ENCODE measurements around the gene PLPPR4.
"Not testable (repeated sequence)": the region's sequence is repeated elsewhere in the genome, so short reads cannot be mapped to it uniquely, and the experiment has no call there.

The PLPPR4 gene

GRCh38 chr1:99247199-99247598, 17.1 kb upstream of the PLPPR4 start:
- Mint-ChIP-seq H3K27ac (no peak overlapping the region), H3K27me3 (peaks cover 7% of the 10 kb centered on the region), H3K4me1 (ENCODE audit: low read depth) (no peaks in the 10 kb centered on the region), H3K9me3 (ENCODE audit: low read depth) (no peaks in the 10 kb centered on the region), H3K4me3 (no peak overlapping the region), H3K36me3 (no peaks in the 10 kb centered on the region)

- H3K36me3 Mint-ChIP-seq: no peaks in the 10 kb centered on the region
- no peaks in the 10 kb centered on the region for H3K4me1 Mint-ChIP-seq (ENCODE audit: low read depth)
- H3K4me3 Mint-ChIP-seq: no peak overlapping the region
- peaks cover 3% of the 10 kb centered on the region for H3K27me3 Mint-ChIP-seq
- H3K9me3 Mint-ChIP-seq (ENCODE audit: low read depth): no peaks in the 10 kb centered on the region
- H3K27ac Mint-ChIP-seq: no peak overlapping the region
These were observed 13.6 kb upstream of the PLPPR4 start for GRCh38 chr1:99250728-99251127.

- H3K4me3 Mint-ChIP-seq: no peak overlapping the region
- H3K4me1 Mint-ChIP-seq (ENCODE audit: low read depth): no peaks in the 10 kb centered on the region
- H3K27ac Mint-ChIP-seq: no peak overlapping the region
- no peaks in the 10 kb centered on the region for H3K9me3 Mint-ChIP-seq (ENCODE audit: low read depth)
- H3K36me3 Mint-ChIP-seq: no peaks in the 10 kb centered on the region
- peaks cover 3% of the 10 kb centered on the region for H3K27me3 Mint-ChIP-seq
These were observed 13.0 kb upstream of the PLPPR4 start for GRCh38 chr1:99251308-99251707.

GRCh38 chr1:99252630-99253029, 11.7 kb upstream of the PLPPR4 start:
- Mint-ChIP-seq H3K27ac (no peak overlapping the region), H3K4me3 (no peak overlapping the region), H3K27me3 (peaks cover 3% of the 10 kb centered on the region), H3K36me3 (no peaks in the 10 kb centered on the region), H3K4me1 (ENCODE audit: low read depth) (no peaks in the 10 kb centered on the region), H3K9me3 (ENCODE audit: low read depth) (no peaks in the 10 kb centered on the region)

- H3K27me3 Mint-ChIP-seq: peaks cover 28% of the 10 kb centered on the region
- not testable (repeated sequence) for H3K4me1 Mint-ChIP-seq (ENCODE audit: low read depth); H3K36me3 Mint-ChIP-seq; H3K27ac Mint-ChIP-seq; H3K4me3 Mint-ChIP-seq; H3K9me3 Mint-ChIP-seq (ENCODE audit: low read depth)
These were observed 3.9 kb upstream of the PLPPR4 start for GRCh38 chr1:99260402-99260801.

GRCh38 chr1:99265124-99265523, 832 bp downstream of the PLPPR4 start:
- H3K9me3 Mint-ChIP-seq (ENCODE audit: low read depth): no peaks in the 10 kb centered on the region
- no peaks in the 10 kb centered on the region for H3K36me3 Mint-ChIP-seq
- H3K4me3 Mint-ChIP-seq: no peak overlapping the region
- H3K27me3 Mint-ChIP-seq: peaks cover 37% of the 10 kb centered on the region
- no peak overlapping the region for H3K27ac Mint-ChIP-seq
- peaks cover 6% of the 10 kb centered on the region for H3K4me1 Mint-ChIP-seq (ENCODE audit: low read depth)

- H3K27me3 Mint-ChIP-seq: peaks cover 33% of the 10 kb centered on the region
- H3K36me3 Mint-ChIP-seq: no peaks in the 10 kb centered on the region
- H3K4me3 Mint-ChIP-seq: no peak overlapping the region
- no peaks in the 10 kb centered on the region for H3K9me3 Mint-ChIP-seq (ENCODE audit: low read depth)
- H3K4me1 Mint-ChIP-seq (ENCODE audit: low read depth): peaks cover 6% of the 10 kb centered on the region
- H3K27ac Mint-ChIP-seq: no peak overlapping the region
These were observed 2.4 kb downstream of the PLPPR4 start for GRCh38 chr1:99266726-99267125.

- Mint-ChIP-seq H3K4me3 (no peak overlapping the region), H3K36me3 (no peaks in the 10 kb centered on the region), H3K9me3 (ENCODE audit: low read depth) (peaks cover 1% of the 10 kb centered on the region), H3K4me1 (ENCODE audit: low read depth) (peaks cover 6% of the 10 kb centered on the region), H3K27ac (no peak overlapping the region), H3K27me3 (peaks cover 25% of the 10 kb centered on the region)
These were observed 3.7 kb downstream of the PLPPR4 start for GRCh38 chr1:99268021-99268420.

- Mint-ChIP-seq H3K9me3 (ENCODE audit: low read depth) (peaks cover 5% of the 10 kb centered on the region), H3K27me3 (peaks cover 15% of the 10 kb centered on the region), H3K27ac (no peak overlapping the region), H3K4me1 (ENCODE audit: low read depth) (peaks cover 3% of the 10 kb centered on the region), H3K4me3 (no peak overlapping the region), H3K36me3 (no peaks in the 10 kb centered on the region)
These were observed 5.0 kb downstream of the PLPPR4 start for GRCh38 chr1:99269321-99269720.

GRCh38 chr1:99270646-99271045, 6.4 kb downstream of the PLPPR4 start:
- H3K4me3 Mint-ChIP-seq: no peak overlapping the region
- H3K9me3 Mint-ChIP-seq (ENCODE audit: low read depth): peaks cover 6% of the 10 kb centered on the region
- no peaks in the 10 kb centered on the region for H3K36me3 Mint-ChIP-seq
- peaks cover 6% of the 10 kb centered on the region for H3K27me3 Mint-ChIP-seq
- no peaks in the 10 kb centered on the region for H3K4me1 Mint-ChIP-seq (ENCODE audit: low read depth)
- no peak overlapping the region for H3K27ac Mint-ChIP-seq

- Mint-ChIP-seq H3K36me3 (no peaks in the 10 kb centered on the region), H3K27ac (no peak overlapping the region), H3K4me3 (no peak overlapping the region), H3K9me3 (ENCODE audit: low read depth) (peaks cover 6% of the 10 kb centered on the region), H3K4me1 (ENCODE audit: low read depth) (no peaks in the 10 kb centered on the region), H3K27me3 (peaks cover 6% of the 10 kb centered on the region)
These were observed 7.0 kb downstream of the PLPPR4 start for GRCh38 chr1:99271249-99271648.

- Mint-ChIP-seq H3K4me3 (no peak overlapping the region), H3K36me3 (no peaks in the 10 kb centered on the region), H3K9me3 (ENCODE audit: low read depth) (peaks cover 6% of the 10 kb centered on the region), H3K27me3 (no peaks in the 10 kb centered on the region), H3K27ac (no peak overlapping the region), H3K4me1 (ENCODE audit: low read depth) (no peaks in the 10 kb centered on the region)
These were observed 12.8 kb downstream of the PLPPR4 start for GRCh38 chr1:99277066-99277465.

- Mint-ChIP-seq H3K27me3 (peaks cover 2% of the 10 kb centered on the region), H3K9me3 (ENCODE audit: low read depth) (no peaks in the 10 kb centered on the region), H3K36me3 (no peaks in the 10 kb centered on the region), H3K27ac (no peak overlapping the region), H3K4me3 (no peak overlapping the region), H3K4me1 (ENCODE audit: low read depth) (no peaks in the 10 kb centered on the region)
These were observed 15.2 kb downstream of the PLPPR4 start for GRCh38 chr1:99279525-99279924.

GRCh38 chr1:99281105-99281504, 16.8 kb downstream of the PLPPR4 start:
- peaks cover 2% of the 10 kb centered on the region for H3K27me3 Mint-ChIP-seq
- H3K27ac Mint-ChIP-seq: no peak overlapping the region
- H3K36me3 Mint-ChIP-seq: no peaks in the 10 kb centered on the region
- H3K4me1 Mint-ChIP-seq (ENCODE audit: low read depth): no peaks in the 10 kb centered on the region
- no peaks in the 10 kb centered on the region for H3K9me3 Mint-ChIP-seq (ENCODE audit: low read depth)
- H3K4me3 Mint-ChIP-seq: no peak overlapping the region

GRCh38 chr1:99282536-99282935, 18.2 kb downstream of the PLPPR4 start:
- no peak overlapping the region for H3K4me3 Mint-ChIP-seq
- H3K4me1 Mint-ChIP-seq (ENCODE audit: low read depth): no peaks in the 10 kb centered on the region
- no peak overlapping the region for H3K27ac Mint-ChIP-seq
- peaks cover 6% of the 10 kb centered on the region for H3K9me3 Mint-ChIP-seq (ENCODE audit: low read depth)
- no peaks in the 10 kb centered on the region for H3K36me3 Mint-ChIP-seq
- H3K27me3 Mint-ChIP-seq: peaks cover 9% of the 10 kb centered on the region

- H3K27me3 Mint-ChIP-seq: peaks cover 11% of the 10 kb centered on the region
- not testable (repeated sequence) for H3K36me3 Mint-ChIP-seq, H3K27ac Mint-ChIP-seq
These were observed 19.2 kb downstream of the PLPPR4 start for GRCh38 chr1:99283521-99283920.

GRCh38 chr1:99292886-99293285, 28.6 kb downstream of the PLPPR4 start:
- no peaks in the 10 kb centered on the region for H3K36me3 Mint-ChIP-seq
- no peak overlapping the region for H3K4me3 Mint-ChIP-seq
- H3K27ac Mint-ChIP-seq: no peak overlapping the region
- H3K4me1 Mint-ChIP-seq (ENCODE audit: low read depth): no peaks in the 10 kb centered on the region
- no peaks in the 10 kb centered on the region for H3K9me3 Mint-ChIP-seq (ENCODE audit: low read depth)
- peaks cover 1% of the 10 kb centered on the region for H3K27me3 Mint-ChIP-seq

More at GRCh38 chr1:99283521-99283920, 19.2 kb downstream of the PLPPR4 start:
- H3K4me1 Mint-ChIP-seq (ENCODE audit: low read depth); H3K9me3 Mint-ChIP-seq (ENCODE audit: low read depth); H3K4me3 Mint-ChIP-seq: not testable (repeated sequence)
